Neutrophil (primary cell): ENCODE data around the gene DIDO1.

ENCODE experiments used
- H3K27ac ChIP-seq: fragments of 200-600 bp; sonication (generic); 2 replicates; pipeline ENCODE4 v1.5.1; 2016; ENCODE audit warnings: mild to moderate bottlenecking, moderate library complexity
- H3K27me3 ChIP-seq: fragments of 200-600 bp; sonication (generic); 2 replicates; pipeline ENCODE4 v1.6.0; 2016; ENCODE audit warnings: mild to moderate bottlenecking
- H3K36me3 ChIP-seq: fragments of 200-600 bp; sonication (generic); 2 replicates; pipeline ENCODE4 v1.5.1; 2017
- H3K4me1 ChIP-seq, 2 experiments: fragments of 200-600 bp in 1 of 2; sonication (generic) in 1 of 2; 1 replicate in 1 of 2; 2 replicates in 1 of 2; pipeline versions ENCODE4 v1.5.1 to v1.6.1; 2013 to 2016; ENCODE audit warnings: low read depth in 1 of 2, low read length in 1 of 2, mild to moderate bottlenecking in 1 of 2, moderate library complexity in 1 of 2; ENCODE audit not compliant: control insufficient read depth in 1 of 2, insufficient read depth in 1 of 2
- H3K4me3 ChIP-seq, 2 experiments: fragments of 200-600 bp in 1 of 2; sonication (generic) in 1 of 2; 1 replicate in 1 of 2; 2 replicates in 1 of 2; pipeline ENCODE4 v1.5.1; 2013 to 2016; ENCODE audit warnings: low read depth in 1 of 2, low read length in 1 of 2, mild to moderate bottlenecking in 1 of 2, moderate library complexity in 1 of 2
- H3K9me3 ChIP-seq: fragments of 200-600 bp; sonication (generic); 2 replicates; pipeline ENCODE4 v1.5.1; 2016
- CTCF ChIP-seq: fragments of 200-600 bp; sonication (generic); IDR thresholded peaks from 2 replicates; pipeline ENCODE4 v1.5.1; 2016; ENCODE audit warnings: antibody characterized with exemption

Gene DIDO1

GRCh38 chr20:62892348-62893304 lies 33.7 kb downstream of the DIDO1 start:
- H3K4me1 ChIP-seq: no peaks in the 10 kb centered on the region
- no peak overlapping the region for H3K27ac ChIP-seq
- H3K4me3 ChIP-seq: no peak overlapping the region
- no peaks in the 10 kb centered on the region for H3K27me3 ChIP-seq
- no peak for TF ChIP-seq CTCF
- H3K36me3 ChIP-seq: peaks cover 98% of the 10 kb centered on the region
- H3K9me3 ChIP-seq: no peaks in the 10 kb centered on the region

GRCh38 chr20:62891111-62891510 lies 35.2 kb downstream of the DIDO1 start:
- Histone ChIP-seq H3K4me3 (no peak overlapping the region), H3K27me3 (no peaks in the 10 kb centered on the region), H3K4me1 (no peaks in the 10 kb centered on the region), H3K9me3 (no peaks in the 10 kb centered on the region), H3K27ac (no peak overlapping the region), H3K36me3 (peaks cover 100% of the 10 kb centered on the region)
- TF ChIP-seq CTCF: no peak

GRCh38 chr20:62890444-62890843 lies 35.9 kb downstream of the DIDO1 start:
- no peak overlapping the region for H3K27ac ChIP-seq
- H3K9me3 ChIP-seq: no peaks in the 10 kb centered on the region
- peaks cover 100% of the 10 kb centered on the region for H3K36me3 ChIP-seq
- no peaks in the 10 kb centered on the region for H3K27me3 ChIP-seq
- H3K4me3 ChIP-seq: no peak overlapping the region
- no peaks in the 10 kb centered on the region for H3K4me1 ChIP-seq
- no peak for TF ChIP-seq CTCF

GRCh38 chr20:62889871-62890270 lies 36.4 kb downstream of the DIDO1 start:
- TF ChIP-seq CTCF: no peak
- H3K4me1 ChIP-seq: no peaks in the 10 kb centered on the region

GRCh38 chr20:62889411-62889810 lies 36.9 kb downstream of the DIDO1 start:
- TF ChIP-seq CTCF: no peak
- Histone ChIP-seq H3K4me3 (no peak overlapping the region), H3K36me3 (peaks cover 100% of the 10 kb centered on the region), H3K4me1 (no peaks in the 10 kb centered on the region), H3K27me3 (no peaks in the 10 kb centered on the region), H3K9me3 (no peaks in the 10 kb centered on the region), H3K27ac (no peak overlapping the region)

More at GRCh38 chr20:62889871-62890270, 36.4 kb downstream of the DIDO1 start:
- no peaks in the 10 kb centered on the region for H3K27me3 ChIP-seq
- no peak overlapping the region for H3K27ac ChIP-seq
- peaks cover 100% of the 10 kb centered on the region for H3K36me3 ChIP-seq
- no peak overlapping the region for H3K4me3 ChIP-seq
- no peaks in the 10 kb centered on the region for H3K9me3 ChIP-seq
